ELR (cell line): ENCODE data around the gene TMEM107.
"Not testable (repeated sequence)": the region's sequence is repeated elsewhere in the genome, so short reads cannot be mapped to it uniquely, and the experiment has no call there.

Experiments
- DNase-seq: peaks from one replicate; pipeline ENCODE4 v3.0.0-alpha.2; 2015; ENCODE audit warnings: low read depth

Gene TMEM107

GRCh38 chr17:8176197-8176940 lies at the start of gene TMEM107:
TSS of gene TMEM107 (minus strand) at chr17:8176380. CDS start at chr17:8176286, 94 bp downstream.
- DNase-seq: peak; percentile 94

GRCh38 chr17:8224891-8225812 lies 49.0 kb upstream of the TMEM107 start:
- no peak for DNase-seq

- DNase-seq: peak; percentile 65
Observed at GRCh38 chr17:8223356-8224126, 47.4 kb upstream of the TMEM107 start.

GRCh38 chr17:8222630-8223355 lies 46.6 kb upstream of the TMEM107 start:
- peak; percentile 97 for DNase-seq

GRCh38 chr17:8222380-8222629 lies 46.1 kb upstream of the TMEM107 start:
- DNase-seq: no peak

- DNase-seq: peak; percentile 90
Observed at GRCh38 chr17:8221663-8222379, 45.6 kb upstream of the TMEM107 start.

- DNase-seq: peak; percentile 96
Observed at GRCh38 chr17:8220783-8221662, 44.8 kb upstream of the TMEM107 start.

GRCh38 chr17:8214000-8214399 lies 37.8 kb upstream of the TMEM107 start:
- not testable (repeated sequence) for DNase-seq

GRCh38 chr17:8212312-8213180 lies 36.4 kb upstream of the TMEM107 start:
- no peak for DNase-seq

GRCh38 chr17:8210761-8211458 lies 34.7 kb upstream of the TMEM107 start:
- peak; percentile 44 for DNase-seq

- peak; percentile 99 for DNase-seq
Observed at GRCh38 chr17:8209907-8210760, 34.0 kb upstream of the TMEM107 start, which contains the start of gene AURKB. TSS of gene AURKB (minus strand) at chr17:8210575. CDS start at chr17:8210224, 351 bp downstream.

GRCh38 chr17:8206536-8206935 lies 30.4 kb upstream of the TMEM107 start:
- DNase-seq: no peak

- DNase-seq: no peak
Observed at GRCh38 chr17:8204761-8205555, 28.8 kb upstream of the TMEM107 start.

- DNase-seq: peak; percentile 85
Observed at GRCh38 chr17:8192070-8192815, 16.1 kb upstream of the TMEM107 start.

- DNase-seq: no peak
Observed at GRCh38 chr17:8190506-8190905, 14.3 kb upstream of the TMEM107 start.
